ENCODE results near the gene TRAF1. TPM values are rescaled to one million over a fixed set of nuclear protein-coding genes. Genes with fewer than 3 reads are reported as not detected.
A peak's percentile ranks its signal among the peaks of the same experiment; 100 is the strongest.

The TRAF1 gene
- total and polyA plus RNA-seq, 4 donors: 0.38 to 2.6 (median 0.71) TPM

DNA sequence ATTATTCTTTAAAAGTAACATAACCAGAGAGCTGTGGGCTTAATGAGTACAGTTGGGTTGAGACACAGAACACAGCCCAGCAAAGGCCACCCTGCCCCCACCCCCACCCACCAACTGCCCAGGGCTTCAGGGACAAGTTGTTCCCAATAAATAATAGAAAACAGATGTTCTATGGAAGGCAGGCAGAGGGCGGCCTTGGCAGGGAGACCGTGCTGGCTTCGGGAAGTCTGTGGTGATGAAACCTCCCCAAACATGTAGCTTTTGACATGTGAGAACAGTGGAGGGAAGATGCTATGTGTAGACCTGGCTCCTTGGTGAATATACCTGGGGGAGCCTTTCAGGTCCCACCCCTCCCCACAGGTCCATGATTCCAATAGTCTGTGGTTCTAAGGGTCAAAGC, 10.0 kb downstream of the TRAF1 start:
- DNase-seq (ENCODE audit: low spot score): no peak
- no peak for TF ChIP-seq MAX (IDR thresholded peaks at IDR 0.05)
- no peak for TF ChIP-seq TAF1 (conservative IDR thresholded peaks at IDR 0.05)
- TF ChIP-seq JUND (IDR thresholded peaks at IDR 0.05): no peak
- TF ChIP-seq RXRA (IDR thresholded peaks at IDR 0.05): peak in 1 of 2 donors; percentile 16
- TF ChIP-seq HNF4G (IDR thresholded peaks at IDR 0.05): no peak
- TF ChIP-seq, protein P1, sequence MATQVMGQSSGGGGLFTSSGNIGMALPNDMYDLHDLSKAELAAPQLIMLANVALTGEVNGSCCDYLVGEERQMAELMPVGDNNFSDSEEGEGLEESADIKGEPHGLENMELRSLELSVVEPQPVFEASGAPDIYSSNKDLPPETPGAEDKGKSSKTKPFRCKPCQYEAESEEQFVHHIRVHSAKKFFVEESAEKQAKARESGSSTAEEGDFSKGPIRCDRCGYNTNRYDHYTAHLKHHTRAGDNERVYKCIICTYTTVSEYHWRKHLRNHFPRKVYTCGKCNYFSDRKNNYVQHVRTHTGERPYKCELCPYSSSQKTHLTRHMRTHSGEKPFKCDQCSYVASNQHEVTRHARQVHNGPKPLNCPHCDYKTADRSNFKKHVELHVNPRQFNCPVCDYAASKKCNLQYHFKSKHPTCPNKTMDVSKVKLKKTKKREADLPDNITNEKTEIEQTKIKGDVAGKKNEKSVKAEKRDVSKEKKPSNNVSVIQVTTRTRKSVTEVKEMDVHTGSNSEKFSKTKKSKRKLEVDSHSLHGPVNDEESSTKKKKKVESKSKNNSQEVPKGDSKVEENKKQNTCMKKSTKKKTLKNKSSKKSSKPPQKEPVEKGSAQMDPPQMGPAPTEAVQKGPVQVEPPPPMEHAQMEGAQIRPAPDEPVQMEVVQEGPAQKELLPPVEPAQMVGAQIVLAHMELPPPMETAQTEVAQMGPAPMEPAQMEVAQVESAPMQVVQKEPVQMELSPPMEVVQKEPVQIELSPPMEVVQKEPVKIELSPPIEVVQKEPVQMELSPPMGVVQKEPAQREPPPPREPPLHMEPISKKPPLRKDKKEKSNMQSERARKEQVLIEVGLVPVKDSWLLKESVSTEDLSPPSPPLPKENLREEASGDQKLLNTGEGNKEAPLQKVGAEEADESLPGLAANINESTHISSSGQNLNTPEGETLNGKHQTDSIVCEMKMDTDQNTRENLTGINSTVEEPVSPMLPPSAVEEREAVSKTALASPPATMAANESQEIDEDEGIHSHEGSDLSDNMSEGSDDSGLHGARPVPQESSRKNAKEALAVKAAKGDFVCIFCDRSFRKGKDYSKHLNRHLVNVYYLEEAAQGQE (IDR thresholded peaks at IDR 0.05): no peak
- TF ChIP-seq CTCF (IDR thresholded peaks at IDR 0.05; ENCODE audit: low read depth, low read length, missing input control): peak; percentile 12
- TF ChIP-seq NR2F2 (IDR thresholded peaks at IDR 0.05): no peak
- peak; percentile 68 to 70 for TF ChIP-seq RAD21 (IDR thresholded peaks at IDR 0.05)
- peak in 1 of 2 donors; percentile 14 for TF ChIP-seq HNF4A (conservative IDR thresholded peaks at IDR 0.05)
- no peak for TF ChIP-seq YY1 (IDR thresholded peaks at IDR 0.05)
- TF ChIP-seq, protein P2, sequence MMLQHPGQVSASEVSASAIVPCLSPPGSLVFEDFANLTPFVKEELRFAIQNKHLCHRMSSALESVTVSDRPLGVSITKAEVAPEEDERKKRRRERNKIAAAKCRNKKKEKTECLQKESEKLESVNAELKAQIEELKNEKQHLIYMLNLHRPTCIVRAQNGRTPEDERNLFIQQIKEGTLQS (IDR thresholded peaks at IDR 0.05): peak; percentile 54
- no peak for TF ChIP-seq FOXA2 (IDR thresholded peaks at IDR 0.05)
- TF ChIP-seq, protein P3, sequence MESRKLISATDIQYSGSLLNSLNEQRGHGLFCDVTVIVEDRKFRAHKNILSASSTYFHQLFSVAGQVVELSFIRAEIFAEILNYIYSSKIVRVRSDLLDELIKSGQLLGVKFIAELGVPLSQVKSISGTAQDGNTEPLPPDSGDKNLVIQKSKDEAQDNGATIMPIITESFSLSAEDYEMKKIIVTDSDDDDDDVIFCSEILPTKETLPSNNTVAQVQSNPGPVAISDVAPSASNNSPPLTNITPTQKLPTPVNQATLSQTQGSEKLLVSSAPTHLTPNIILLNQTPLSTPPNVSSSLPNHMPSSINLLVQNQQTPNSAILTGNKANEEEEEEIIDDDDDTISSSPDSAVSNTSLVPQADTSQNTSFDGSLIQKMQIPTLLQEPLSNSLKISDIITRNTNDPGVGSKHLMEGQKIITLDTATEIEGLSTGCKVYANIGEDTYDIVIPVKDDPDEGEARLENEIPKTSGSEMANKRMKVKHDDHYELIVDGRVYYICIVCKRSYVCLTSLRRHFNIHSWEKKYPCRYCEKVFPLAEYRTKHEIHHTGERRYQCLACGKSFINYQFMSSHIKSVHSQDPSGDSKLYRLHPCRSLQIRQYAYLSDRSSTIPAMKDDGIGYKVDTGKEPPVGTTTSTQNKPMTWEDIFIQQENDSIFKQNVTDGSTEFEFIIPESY (IDR thresholded peaks at IDR 0.05): no peak
- TF ChIP-seq FOXA1 (IDR thresholded peaks at IDR 0.05): no peak
- peak; percentile 68 for TF ChIP-seq SP1 (IDR thresholded peaks at IDR 0.05)
- no peak overlapping the region for H3K4me3 ChIP-seq (ENCODE audit: low read depth in 1 of 3, low read length in 3 of 3)
- no peaks in the 10 kb centered on the region for H3K36me3 ChIP-seq (ENCODE audit: control insufficient read depth in 4 of 4, insufficient read depth in 3 of 4, low read depth in 1 of 4, low read length in 3 of 4)
- no peak overlapping the region for H3K9ac ChIP-seq (ENCODE audit: low read depth in 1 of 2, low read length in 2 of 2)
- H3K9me3 ChIP-seq (ENCODE audit: control insufficient read depth in 4 of 4, low read length in 3 of 4): no peaks in the 10 kb centered on the region
- 28% methylated on average over 3 of the region's 3 CpGs for WGBS
- H3K4me1 ChIP-seq (ENCODE audit: control insufficient read depth in 4 of 4, insufficient read depth in 4 of 4, low read length in 3 of 4): peaks cover 0 to 10% (median 0%) of the 10 kb centered on the region in 4 donors
- no peaks in the 10 kb centered on the region for H3K27me3 ChIP-seq (ENCODE audit: control insufficient read depth in 4 of 4, insufficient read depth in 4 of 4, low read length in 3 of 4)
- peak overlapping the region in 1 of 2 donors; percentile 5 for H3K27ac ChIP-seq (ENCODE audit: low read depth in 1 of 2, low read length in 2 of 2)

Measured in liver (tissue), 9 donors.